Measurements from ENCODE around the gene MRPL47.
"Not testable (repeated sequence)": the region's sequence is repeated elsewhere in the genome, so short reads cannot be mapped to it uniquely, and the experiment has no call there.

Gene MRPL47

DNA sequence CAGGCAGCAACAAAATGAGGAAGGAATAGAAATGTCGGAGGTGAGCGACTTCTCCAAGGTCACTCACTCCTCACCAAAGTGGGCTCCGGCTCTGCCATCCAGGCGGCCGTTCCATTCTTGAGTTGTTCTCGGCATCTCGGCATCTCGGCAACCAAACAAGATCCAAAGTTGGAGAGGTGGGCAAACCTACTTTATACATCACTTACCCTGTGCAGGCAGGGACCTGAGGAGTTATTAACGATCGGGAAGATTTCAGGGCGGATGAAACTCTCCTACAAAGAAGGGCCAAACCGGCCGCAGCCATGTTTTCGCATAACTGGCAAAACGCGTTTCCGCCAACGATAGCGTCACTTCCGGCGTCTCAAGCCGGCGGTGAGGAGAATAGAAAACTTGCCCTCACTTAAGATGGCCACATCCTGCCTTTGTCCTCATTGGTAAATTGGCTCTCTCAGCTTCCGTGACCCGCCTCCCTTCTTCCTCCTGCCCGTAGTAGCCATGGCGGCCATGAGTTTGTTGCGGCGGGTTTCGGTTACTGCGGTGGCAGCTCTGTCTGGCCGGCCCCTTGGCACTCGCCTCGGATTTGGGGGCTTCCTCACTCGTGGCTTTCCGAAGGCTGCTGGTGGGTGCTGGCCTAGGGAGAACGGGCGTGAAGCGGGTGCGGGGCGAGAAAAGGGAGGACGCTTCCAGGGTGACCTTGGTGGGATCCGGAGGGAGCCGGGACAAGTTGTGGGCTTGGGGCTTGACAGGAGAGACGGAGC lies at the start of gene MRPL47, which contains the start of gene NDUFB5:
MRPL47 (minus strand) TSS at position 318 of the 758 bp plus-strand sequence; CDS start at position 304, 14 bp downstream.
NDUFB5 (plus strand) TSS at position 474 of the 758 bp plus-strand sequence; CDS start at position 496, 22 bp downstream.
- peak; percentile 82 to 88 for DNase-seq (ENCODE audit: low read depth in 2 of 2, low spot score in 1 of 2)

DNA sequence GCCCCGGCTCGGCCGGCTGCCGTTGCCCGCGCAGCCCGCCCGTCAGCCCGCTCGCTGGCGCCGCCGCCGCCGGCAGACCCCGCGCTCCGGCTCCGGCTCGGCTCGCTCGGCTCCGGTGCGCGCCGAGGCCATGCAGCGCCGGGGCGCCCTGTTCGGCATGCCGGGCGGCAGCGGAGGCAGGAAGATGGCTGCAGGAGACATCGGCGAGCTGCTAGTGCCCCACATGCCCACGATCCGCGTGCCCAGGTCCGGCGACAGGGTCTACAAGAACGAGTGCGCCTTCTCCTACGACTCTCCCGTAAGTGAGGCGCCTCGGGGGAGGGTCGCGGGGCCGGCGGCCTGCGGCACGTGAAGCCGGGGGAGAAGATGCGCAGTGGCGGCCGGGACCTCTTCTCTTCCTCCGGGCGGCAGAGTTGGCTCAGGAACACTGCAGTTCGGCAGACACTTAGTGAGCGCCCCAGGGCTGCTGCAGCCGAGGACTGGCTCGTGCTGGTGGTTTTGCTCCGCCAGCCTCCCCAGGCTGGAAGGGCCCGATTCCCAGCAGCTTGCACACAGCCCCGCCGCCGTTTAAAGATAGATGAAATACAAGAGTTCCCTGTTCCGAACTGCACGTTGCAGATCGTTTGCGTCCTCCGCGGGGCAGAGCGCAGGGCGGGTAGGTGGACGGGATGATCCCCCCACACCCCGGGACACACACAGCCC lies 48.8 kb upstream of the MRPL47 start:
- peak in 1 of 2 donors; percentile 26 for DNase-seq (ENCODE audit: low read depth in 2 of 2, low spot score in 1 of 2)

DNA sequence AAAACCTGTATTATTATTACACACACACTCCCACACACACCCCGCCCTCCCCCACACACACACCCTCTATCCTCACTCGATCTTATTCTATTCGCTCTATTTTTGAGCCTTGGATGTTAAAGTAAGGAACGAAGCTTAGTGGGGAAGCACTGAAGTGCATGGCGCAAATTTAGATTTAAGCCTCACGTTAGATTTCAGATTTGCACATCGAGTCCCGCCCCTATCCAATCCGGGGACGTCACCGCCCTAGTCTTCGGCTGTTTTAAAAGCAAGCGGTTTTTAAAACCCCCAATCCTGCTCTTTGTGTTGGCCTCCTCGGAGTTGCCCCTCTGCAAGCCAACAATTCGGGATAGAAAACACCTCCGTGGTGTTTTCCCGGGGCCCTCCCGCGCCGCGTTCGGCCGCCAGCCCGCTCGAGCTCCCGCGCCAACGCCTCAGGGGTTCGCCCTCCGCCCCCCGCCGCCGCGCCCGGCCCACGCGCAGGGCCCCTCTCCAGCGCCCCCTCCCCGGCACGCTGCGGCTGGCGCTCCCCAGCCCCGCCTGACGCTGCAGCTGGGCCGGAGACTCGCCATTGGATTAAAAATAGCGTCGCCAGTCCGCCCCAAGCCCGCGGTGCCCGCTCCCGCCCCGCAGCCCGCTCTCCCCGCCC lies 48.1 kb upstream of the MRPL47 start, which contains the start of gene USP13:
USP13 (plus strand) TSS at position 594 of the 649 bp plus-strand sequence. CDS start 186 bp downstream, outside the sequence.
- peak in 1 of 2 donors; percentile 26 for DNase-seq (ENCODE audit: low read depth in 2 of 2, low spot score in 1 of 2)

DNA sequence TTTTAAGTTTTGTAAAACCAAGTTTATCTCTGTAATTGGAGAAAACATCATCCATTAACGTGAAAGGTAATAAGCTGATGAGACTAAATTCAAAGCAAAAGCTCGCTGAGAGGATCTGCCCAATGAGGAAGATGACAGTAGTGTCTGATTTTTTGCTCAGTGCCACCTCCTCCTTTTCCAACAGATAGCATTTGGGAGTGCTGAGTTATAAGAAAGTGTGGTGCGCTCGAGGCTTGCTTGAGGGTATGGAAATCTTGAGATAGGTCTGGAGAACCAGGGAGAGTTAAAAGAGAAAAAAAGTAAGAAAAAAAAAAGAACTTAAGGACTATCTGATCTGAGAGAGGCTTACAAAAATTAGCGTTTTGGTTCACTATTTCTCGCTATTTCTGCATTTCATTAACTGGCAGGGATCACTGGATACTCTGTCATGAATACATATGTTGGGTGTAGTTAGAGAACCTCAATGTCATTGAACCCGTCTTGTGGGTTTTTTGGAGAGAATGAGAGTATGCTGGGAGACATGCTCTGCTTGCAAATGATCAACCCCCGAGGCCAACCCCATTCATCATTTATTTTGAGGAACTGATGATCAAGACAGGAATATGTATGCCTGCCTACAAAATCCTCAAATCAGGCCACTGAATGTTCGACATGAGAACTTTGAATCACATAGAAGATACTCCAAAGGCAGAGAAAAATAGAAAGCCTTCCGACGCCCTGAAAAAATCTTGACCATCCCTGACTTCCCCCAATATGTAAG lies 47.4 kb upstream of the MRPL47 start:
- no peak for DNase-seq (ENCODE audit: low read depth in 2 of 2, low spot score in 1 of 2)

DNA sequence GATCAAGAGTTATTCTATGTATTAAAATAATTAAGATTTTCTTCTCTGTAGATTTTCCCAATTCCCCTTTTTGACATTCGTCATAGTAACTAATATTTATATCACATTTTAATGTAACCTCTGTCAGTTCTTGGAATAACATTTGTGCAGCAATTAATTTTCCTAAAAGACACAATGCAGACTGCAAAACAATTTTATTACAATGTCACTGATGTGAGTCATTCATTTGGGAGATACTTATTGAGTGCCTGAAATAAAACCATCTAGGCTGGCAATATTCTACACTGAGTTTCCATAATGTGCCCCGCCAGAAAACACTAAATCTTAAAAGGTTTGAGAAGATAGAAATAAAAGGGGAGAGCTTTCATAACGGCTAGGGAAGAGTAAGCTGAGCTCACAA lies 41.7 kb upstream of the MRPL47 start:
- DNase-seq (ENCODE audit: low read depth in 2 of 2, low spot score in 1 of 2): no peak

DNA sequence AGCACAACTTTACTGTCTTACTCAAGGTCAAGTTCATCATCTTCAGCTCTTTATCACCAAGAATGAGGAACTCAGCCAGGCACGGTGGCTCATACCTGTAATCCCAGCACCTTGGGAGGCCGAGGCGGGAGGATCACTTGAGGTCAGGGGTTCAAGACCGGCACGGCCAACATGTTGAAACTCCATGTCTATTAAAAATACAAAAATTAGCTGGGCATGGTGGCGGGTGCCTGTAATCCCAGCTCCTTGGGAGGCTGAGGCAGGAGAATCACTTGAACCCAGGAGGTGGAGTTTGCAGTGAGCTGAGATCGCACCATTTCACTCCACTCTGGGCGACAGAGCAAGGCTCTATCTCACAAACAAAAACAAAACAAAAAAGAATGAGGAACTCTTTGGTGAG lies 39.4 kb upstream of the MRPL47 start:
- not testable (repeated sequence) for DNase-seq (ENCODE audit: low read depth in 2 of 2, low spot score in 1 of 2)

DNA sequence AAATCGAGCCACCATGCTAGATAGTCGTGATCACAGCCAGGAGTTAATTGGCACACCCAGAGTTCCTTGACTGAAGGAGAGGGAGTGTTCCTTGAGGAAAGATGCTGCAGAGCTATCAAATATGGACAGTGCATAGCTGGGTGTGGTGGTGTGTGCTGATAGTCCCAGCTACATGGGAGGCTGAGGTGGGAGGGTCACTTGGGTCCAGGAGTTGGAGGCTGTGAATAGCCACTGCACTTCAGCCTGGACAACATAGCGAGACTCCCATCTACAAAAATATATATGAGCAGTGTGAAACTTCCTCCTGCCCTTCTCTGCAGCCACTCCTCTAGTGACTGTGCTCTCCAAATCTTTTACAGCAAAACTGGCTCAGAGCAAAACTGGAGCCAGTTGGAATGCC lies 38.4 kb upstream of the MRPL47 start:
- DNase-seq (ENCODE audit: low read depth in 2 of 2, low spot score in 1 of 2): no peak

DNA sequence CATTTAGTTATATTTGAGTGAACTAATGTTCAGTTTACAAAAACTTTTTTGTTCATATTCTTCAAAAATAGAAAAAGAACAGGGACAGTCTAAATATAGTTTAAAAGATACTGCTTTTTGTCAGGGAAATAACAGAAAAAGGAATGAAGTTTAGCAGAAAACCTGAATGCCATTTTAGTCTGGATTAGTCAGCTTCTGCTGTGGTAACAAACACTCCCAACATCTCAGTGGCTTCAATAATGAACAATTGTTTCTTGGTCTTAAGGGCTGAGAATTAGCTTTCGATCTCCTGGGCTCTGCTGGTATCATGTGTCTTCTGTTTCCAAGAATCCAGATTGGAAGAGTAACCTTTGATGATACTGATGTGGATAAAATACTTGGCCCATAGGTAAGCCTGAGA lies 36.0 kb upstream of the MRPL47 start:
- DNase-seq (ENCODE audit: low read depth in 2 of 2, low spot score in 1 of 2): no peak

DNA sequence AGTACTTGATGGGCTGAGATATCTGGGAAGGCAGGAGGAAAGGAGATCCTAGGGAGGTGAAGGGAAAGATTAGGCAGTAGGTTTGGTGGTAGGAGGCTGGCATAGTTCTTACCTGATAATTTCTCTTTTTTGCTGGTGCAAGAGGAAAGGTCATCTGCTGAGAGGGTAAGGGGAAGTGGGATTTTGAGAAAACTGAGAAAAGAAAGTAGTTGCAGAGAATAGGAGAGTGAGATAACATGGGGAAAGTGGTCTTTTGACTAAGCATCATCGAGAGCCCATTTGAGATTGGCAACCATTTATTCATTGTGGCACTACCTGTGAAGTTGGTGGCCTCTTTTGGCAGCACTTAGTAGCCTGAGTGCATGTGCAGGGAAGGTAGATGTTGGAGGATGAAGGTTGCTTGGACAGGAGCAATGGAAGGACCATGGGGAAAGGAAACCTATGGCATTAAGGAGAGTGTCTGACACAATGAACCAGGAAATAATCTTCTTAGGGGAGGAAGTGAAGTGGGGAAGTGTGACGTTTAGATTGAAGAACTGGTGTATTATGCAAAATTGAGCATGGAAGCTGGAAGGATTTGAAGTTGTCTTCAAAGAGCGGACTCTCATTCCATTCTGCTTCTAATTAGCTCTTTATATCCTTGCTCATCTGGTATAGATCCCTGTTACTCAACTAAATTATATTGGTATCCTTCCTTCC lies 26.5 kb upstream of the MRPL47 start:
- DNase-seq (ENCODE audit: low read depth in 2 of 2, low spot score in 1 of 2): no peak

DNA sequence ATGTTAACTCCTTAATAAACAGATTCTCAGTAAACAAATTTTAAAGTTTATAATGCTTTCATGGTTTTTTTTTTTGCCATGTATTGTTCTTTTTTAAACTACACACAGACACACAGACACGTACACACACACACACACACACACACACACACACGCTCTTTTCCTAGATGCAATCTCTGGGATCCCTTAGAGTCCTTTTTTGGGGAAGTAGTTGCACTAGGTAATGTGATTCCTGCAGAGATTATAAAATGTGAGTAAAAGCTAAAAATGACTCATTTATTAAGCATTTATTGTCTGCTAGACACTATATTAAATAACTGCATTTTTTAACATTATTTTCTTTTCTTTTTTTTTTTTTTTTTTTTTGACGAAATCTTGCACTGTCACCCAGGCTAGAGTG lies 20.0 kb upstream of the MRPL47 start:
- no peak for DNase-seq (ENCODE audit: low read depth in 2 of 2, low spot score in 1 of 2)

DNA sequence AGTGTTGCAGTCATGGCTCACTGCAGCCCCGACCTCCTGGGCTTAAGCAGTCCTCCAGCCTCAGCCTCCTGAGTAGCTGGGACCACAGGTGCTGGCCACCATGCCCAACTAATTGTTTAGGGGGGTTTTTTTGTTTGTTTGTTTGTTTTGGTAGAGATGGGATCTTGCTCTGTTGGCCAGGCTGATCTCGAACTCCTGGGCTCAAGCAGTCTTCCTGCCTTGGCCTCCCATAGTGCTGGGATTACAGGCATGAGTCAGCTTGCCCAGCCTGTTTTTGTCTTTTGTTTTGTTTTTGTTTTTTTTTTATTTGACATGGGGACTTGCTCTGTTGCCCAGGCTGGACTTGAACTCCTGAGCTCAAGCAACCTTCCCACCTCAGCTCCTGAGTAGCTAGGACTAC lies 17.6 kb upstream of the MRPL47 start:
- DNase-seq (ENCODE audit: low read depth in 2 of 2, low spot score in 1 of 2): no peak

DNA sequence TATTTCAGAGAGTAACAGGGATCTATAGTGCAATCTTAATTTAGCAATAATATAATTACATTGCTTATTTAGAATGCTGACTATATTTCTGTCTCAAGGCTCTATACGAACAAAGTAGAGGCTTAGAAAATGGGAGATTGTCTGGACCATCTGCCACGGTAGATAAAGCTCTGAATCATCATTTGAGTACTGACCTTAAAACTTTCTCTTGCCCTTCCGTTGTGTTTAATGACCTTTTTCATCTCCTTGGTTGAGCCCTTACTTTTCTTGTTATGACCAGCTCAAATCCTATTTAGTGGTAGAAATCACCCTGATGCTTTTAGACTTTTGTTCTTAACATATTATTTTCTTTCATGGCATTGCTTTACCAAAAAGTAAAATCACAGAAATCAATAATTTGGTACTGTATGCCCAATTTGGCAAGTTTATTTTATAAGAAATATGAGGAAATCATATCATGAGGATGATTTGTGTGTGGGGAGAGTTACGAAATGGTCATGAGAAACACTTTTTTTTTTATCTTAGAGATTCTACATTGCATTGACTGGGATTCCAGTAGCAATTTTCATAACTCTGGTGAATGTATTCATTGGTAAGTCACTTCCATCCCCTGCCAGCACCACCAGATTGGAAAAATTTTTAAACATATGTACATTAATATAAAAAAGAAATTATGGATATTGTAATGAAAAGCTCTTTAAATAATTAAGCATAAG lies 11.2 kb upstream of the MRPL47 start:
- DNase-seq (ENCODE audit: low read depth in 2 of 2, low spot score in 1 of 2): no peak

DNA sequence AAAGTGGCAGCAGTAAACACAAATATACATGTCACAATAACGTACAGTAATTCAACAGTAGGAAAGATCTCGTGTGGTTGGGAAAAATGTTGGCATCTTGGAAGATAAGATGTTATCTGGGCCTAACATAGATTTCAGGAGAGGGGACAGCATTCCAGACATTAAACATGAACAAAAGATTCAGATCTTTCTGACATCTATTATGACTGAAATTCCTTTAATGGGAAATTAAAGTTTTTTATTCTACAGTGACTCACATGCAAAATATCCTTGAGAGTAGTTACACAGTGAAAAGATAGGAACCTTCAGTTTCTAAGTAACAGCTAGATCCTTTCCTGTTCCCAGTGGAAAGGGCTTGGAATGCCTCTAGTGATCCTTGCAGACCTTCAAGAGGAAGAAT lies 9.4 kb upstream of the MRPL47 start:
- no peak for DNase-seq (ENCODE audit: low read depth in 2 of 2, low spot score in 1 of 2)

DNA sequence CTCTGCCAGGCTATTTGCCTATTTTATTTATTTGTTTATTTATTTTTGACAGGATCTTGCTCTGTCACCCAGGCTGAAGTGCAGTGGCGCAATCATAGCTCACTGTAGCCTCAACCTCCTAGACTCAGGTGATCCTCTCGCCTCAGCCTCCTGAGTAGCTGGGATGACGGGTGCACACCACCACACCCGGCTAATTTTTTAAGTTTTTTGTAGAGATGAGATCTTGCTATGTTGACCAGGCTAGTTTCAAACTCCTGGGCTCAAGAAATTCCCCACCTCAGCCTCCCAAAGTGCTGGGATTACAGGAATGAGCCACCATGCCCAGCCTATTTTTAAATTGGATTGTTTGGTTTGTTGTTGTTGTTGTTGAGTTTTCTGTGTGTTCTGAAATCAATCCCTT lies 5.6 kb upstream of the MRPL47 start:
- no peak for DNase-seq (ENCODE audit: low read depth in 2 of 2, low spot score in 1 of 2)

DNA sequence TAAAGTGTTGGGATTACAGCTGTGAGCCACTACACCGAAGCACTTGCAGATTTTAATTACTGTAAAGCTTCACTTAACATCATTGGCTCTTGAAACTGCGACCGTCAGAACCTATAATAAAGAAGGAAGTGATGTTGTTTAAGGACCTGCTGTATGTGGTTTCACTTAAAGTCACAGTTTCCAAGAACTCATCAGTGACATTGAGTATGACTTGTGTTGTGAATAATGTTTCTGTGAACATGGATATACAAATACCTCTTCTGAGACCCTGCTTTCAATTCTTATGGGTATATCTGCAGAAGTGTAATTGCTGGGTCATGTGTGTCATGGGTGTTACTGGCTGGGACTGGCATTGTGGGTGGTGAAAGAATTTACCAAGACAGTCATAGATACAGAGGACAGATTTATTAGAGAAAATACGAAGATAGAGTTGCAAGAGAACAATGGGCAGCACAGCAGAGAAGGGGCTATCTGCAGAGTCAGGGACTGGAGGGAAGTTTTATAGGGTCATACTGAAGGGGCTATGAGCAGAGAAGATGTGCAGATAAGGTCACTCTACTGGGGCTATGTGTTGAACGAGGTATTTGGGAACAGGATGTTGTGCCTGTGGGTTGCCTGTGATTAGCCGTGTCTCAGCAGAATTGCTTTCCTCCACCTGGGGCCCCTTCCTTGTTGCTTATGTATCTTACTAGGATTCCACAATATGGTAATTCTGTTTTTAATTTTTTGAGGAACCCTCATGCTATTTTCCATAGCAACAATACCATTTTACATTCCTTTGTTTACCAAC lies 4.7 kb upstream of the MRPL47 start:
- DNase-seq (ENCODE audit: low read depth in 2 of 2, low spot score in 1 of 2): no peak

DNA sequence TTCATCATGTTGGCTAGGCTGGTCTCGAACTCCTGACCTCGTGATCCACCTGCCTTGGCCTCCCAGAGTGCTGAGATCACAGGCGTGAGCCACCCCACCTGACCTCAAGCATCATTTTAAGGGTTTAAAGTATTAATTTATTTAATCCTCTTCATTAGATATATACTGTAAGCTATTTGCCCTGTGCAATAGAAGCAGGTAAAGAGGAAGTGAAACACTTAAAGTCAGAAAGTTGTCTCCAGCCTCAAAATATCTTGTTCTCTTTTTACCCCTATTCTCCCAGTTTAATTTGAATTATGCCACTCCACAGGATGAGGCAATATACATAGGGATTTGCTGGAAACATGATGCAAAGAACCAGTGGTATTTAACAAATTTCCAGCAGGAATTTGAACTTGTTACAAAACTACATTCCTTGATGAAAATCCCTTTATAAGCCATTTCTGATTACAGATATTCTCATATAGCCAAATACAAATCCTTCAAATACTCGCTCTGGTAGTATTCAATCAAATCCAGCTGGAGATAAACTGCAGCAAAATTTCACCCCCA lies 2.2 kb upstream of the MRPL47 start:
- DNase-seq (ENCODE audit: low read depth in 2 of 2, low spot score in 1 of 2): no peak

DNA sequence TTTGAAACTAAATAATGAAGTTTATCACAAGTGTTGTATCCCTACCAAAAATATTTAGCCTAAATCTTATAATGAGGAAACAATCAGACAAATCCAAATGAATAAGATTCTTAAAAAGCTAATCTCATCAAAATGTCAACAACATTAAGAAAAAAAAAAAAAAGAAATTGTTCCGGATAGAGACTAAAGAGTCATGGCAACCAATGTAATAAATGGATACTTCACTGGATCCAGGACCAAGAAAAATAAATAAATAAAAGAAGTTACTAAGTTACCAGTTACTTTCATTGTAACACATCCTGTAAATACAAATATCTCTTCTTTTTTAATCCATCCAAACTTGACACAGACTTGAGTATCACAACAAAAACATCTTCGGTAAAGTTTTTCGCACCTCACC lies 607 bp downstream of the MRPL47 start:
- DNase-seq (ENCODE audit: low read depth in 2 of 2, low spot score in 1 of 2): no peak

DNA sequence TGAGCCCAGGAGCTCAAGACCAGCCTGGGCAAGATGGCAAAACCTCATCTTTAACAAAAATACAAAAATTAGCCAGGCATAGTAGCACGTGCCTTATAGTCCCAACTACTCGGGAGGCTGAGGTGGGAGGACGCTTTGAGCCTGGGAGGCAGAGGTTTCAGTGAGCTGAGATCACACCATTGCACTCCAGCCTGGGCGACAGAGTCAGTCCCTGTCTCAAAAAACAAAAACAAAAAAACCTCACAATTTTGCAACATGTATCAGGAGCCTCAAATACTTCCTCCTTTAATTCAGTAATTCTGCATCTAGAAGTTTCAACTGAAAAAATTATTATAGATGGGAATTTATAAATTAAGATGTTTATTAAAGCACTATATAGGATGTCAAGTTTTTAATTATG lies 1.1 kb downstream of the MRPL47 start:
- no peak for DNase-seq (ENCODE audit: low read depth in 2 of 2, low spot score in 1 of 2)

DNA sequence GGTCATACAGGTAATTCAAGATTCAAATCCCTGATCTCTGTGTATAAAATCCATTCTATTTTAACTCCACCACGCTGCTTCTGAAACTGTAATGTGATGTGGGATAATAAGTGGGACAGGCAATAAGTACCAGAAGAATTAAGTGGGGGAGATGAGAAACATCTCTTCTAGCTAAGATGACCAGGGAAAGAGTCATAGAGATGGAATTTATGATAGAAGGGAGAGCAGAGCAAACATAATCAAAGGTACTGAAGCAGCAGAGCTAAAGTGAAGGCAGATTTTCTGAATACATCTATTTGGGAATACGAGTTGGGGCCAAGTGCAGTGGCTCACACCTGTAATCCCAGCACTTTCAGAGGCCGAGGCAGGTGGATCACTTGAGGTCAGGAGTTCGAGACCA lies 4.9 kb downstream of the MRPL47 start:
- no peak for DNase-seq (ENCODE audit: low read depth in 2 of 2, low spot score in 1 of 2)

Data from stimulated activated CD8-positive, alpha-beta memory T cell treated with anti-CD3 and anti-CD28 coated beads, Interleukin-4, amount 100 ng/mL, for 4 hours (primary cell).